NCI-H1417 (cell line): ENCODE measurements around the gene NPBWR2.

ENCODE experiments used
- DNase-seq, 3 experiments: peaks; one replicate each; lab custom pipeline; 2025; lab: John Stamatoyannopoulos, UW

The NPBWR2 gene

GRCh38 chr20:64083804-64084684, 23.3 kb downstream of the NPBWR2 start, which contains the start of gene LKAAEAR1:
Gene LKAAEAR1 (minus strand): TSS chr20:64084398. CDS start chr20:64084219, 179 bp downstream.
- peak in 2 of 3 experiments; percentile 69 to 72 for DNase-seq

- DNase-seq: peak; percentile 84 to 89 (median 85)
These were observed 24.0 kb downstream of the NPBWR2 start for GRCh38 chr20:64083378-64083803.

- DNase-seq: peak in 1 of 3 experiments; percentile 50
These were observed 24.5 kb downstream of the NPBWR2 start for GRCh38 chr20:64082820-64083377.

GRCh38 chr20:64082126-64082731, 25.1 kb downstream of the NPBWR2 start:
- DNase-seq: no peak

GRCh38 chr20:64081624-64081964, 25.8 kb downstream of the NPBWR2 start:
- no peak for DNase-seq

GRCh38 chr20:64080813-64081623, 26.3 kb downstream of the NPBWR2 start:
- no peak for DNase-seq

GRCh38 chr20:64080013-64080812, 27.2 kb downstream of the NPBWR2 start, which contains the start of gene OPRL1:
Gene OPRL1 (plus strand): TSS chr20:64080082. CDS start chr20:64092721, 12,639 bp downstream.
- DNase-seq: peak in 1 of 3 experiments; percentile 38

- peak; percentile 66 to 71 (median 68) for DNase-seq
These were observed 27.9 kb downstream of the NPBWR2 start, which contains the start of gene RGS19 for GRCh38 chr20:64079273-64080012. Gene RGS19 (minus strand): TSS chr20:64079518. CDS start chr20:64076886, 2,632 bp downstream.

GRCh38 chr20:64078934-64079272, 28.5 kb downstream of the NPBWR2 start:
- DNase-seq: no peak

- no peak for DNase-seq
These were observed 29.4 kb downstream of the NPBWR2 start for GRCh38 chr20:64077876-64078551.

- DNase-seq: no peak
These were observed 29.9 kb downstream of the NPBWR2 start for GRCh38 chr20:64077541-64077875.

- no peak for DNase-seq
These were observed 30.3 kb downstream of the NPBWR2 start for GRCh38 chr20:64077094-64077493.

GRCh38 chr20:64076061-64076997, 31.0 kb downstream of the NPBWR2 start:
- no peak for DNase-seq

GRCh38 chr20:64075556-64075955, 31.8 kb downstream of the NPBWR2 start:
- DNase-seq: no peak

- no peak for DNase-seq
These were observed 32.4 kb downstream of the NPBWR2 start for GRCh38 chr20:64074963-64075362.

- no peak for DNase-seq
These were observed 33.1 kb downstream of the NPBWR2 start for GRCh38 chr20:64074184-64074789.

GRCh38 chr20:64073476-64074183, 33.7 kb downstream of the NPBWR2 start:
- DNase-seq: no peak
